GM12878 (cell line): Measurements from ENCODE around the gene CDON.

Experiments used
- NKRF ChIP-seq: fragments of 450-650 bp; conservative IDR thresholded peaks from 2 replicates; pipeline ENCODE4 v1.6.1; 2017; ENCODE audit warnings: mild to moderate bottlenecking, moderate library complexity
- ZZZ3 ChIP-seq: IDR thresholded peaks from 2 replicates; pipeline ENCODE4 v1.6.1; 2011; ENCODE audit warnings: low read depth; ENCODE audit not compliant: control insufficient read depth, insufficient read length

GRCh38 chr11:125960771-125961170 is 101.9 kb downstream of the CDON start:
- TF ChIP-seq NKRF = no peak
- no peak for TF ChIP-seq ZZZ3
